IMR-90 (cell line): ENCODE measurements around the gene KCNK15. TPM values are rescaled to one million over a fixed set of nuclear protein-coding genes. Genes with fewer than 3 reads are reported as not detected.

ENCODE experiments used
- ATAC-seq: fragments of 200-7000 bp; cut with Tn5 transposase; 2 replicates; pipeline ENCODE4 v1.9.1; 2020; ENCODE audit warnings: low read depth, mild to moderate bottlenecking, moderate library complexity
- BruUV-seq: library from RNA; stranded (reverse); fragments of 400-500 nt; replicated peaks from 2 replicates; lab custom pipeline; 2021; lab: Mats Ljungman, UMichigan
- CTCF ChIA-PET: fragments of 300-600 bp; formaldehyde crosslinking; extraction: SDS; loops from one replicate; lab custom pipeline; 2021; ENCODE audit warnings: antibody characterized with exemption; lab: Yijun Ruan, JAX
- POLR2A ChIA-PET: fragments of 300-600 bp; sonication (Branson Sonifier 250); formaldehyde crosslinking; loops from one replicate; lab custom pipeline; 2022; ENCODE audit warnings: antibody characterized with exemption; ENCODE audit not compliant: unreplicated experiment; lab: Charles Lee
- DNase-seq: peaks from one replicate; pipeline ENCODE4 v3.0.0; 2013
- H2AFZ ChIP-seq: replicated peaks from 2 replicates; pipeline ENCODE3; 2013; ENCODE audit warnings: low read length, mild to moderate bottlenecking; ENCODE audit not compliant: poor library complexity
- H2AK5ac ChIP-seq: 2 replicates; pipeline ENCODE4 v1.6.1; 2013; ENCODE audit warnings: low read depth, low read length, inconsistent platforms
- H2AK9ac ChIP-seq: replicated peaks from 2 replicates; pipeline ENCODE3; 2013; ENCODE audit warnings: mild to moderate bottlenecking, low read depth, low read length, moderate library complexity; ENCODE audit not compliant: poor library complexity
- H2BK120ac ChIP-seq: 2 replicates; pipeline ENCODE4 v1.6.1; 2013; ENCODE audit warnings: low read depth, low read length, inconsistent platforms
- H2BK15ac ChIP-seq: 3 replicates; pipeline ENCODE4 v1.6.1; 2013; ENCODE audit warnings: low read depth, low read length, inconsistent platforms
- H2BK20ac ChIP-seq: 2 replicates; pipeline ENCODE4 v1.6.1; 2013; ENCODE audit warnings: low read depth, mild to moderate bottlenecking, inconsistent platforms, low read length, moderate library complexity
- H2BK5ac ChIP-seq: 2 replicates; pipeline ENCODE4 v1.6.1; 2013; ENCODE audit warnings: mild to moderate bottlenecking, low read depth, low read length, inconsistent platforms; ENCODE audit not compliant: poor library complexity, severe bottlenecking
- H3K14ac ChIP-seq: replicated peaks from 2 replicates; pipeline ENCODE4 v1.6.1; 2013; ENCODE audit warnings: low read depth, low read length, inconsistent platforms
- H3K18ac ChIP-seq: 2 replicates; pipeline ENCODE4 v1.6.1; 2013; ENCODE audit warnings: low read depth, low read length, control low read depth
- H3K23ac ChIP-seq: 2 replicates; pipeline ENCODE4 v1.6.1; 2013; ENCODE audit warnings: low read depth, low read length, inconsistent platforms
- H3K27ac ChIP-seq: 2 replicates; pipeline ENCODE4 v1.5.1; 2013; ENCODE audit warnings: mild to moderate bottlenecking, control low read depth, low read length; ENCODE audit not compliant: insufficient read depth
- H3K27me3 ChIP-seq: 2 replicates; pipeline ENCODE4 v1.6.1; 2013; ENCODE audit warnings: low read length; ENCODE audit not compliant: control insufficient read depth, insufficient read depth
- H3K36me3 ChIP-seq: 2 replicates; pipeline ENCODE4 v1.6.1; 2013; ENCODE audit warnings: low read length, mixed read lengths; ENCODE audit not compliant: control insufficient read depth, insufficient read depth
- H3K4ac ChIP-seq: 2 replicates; pipeline ENCODE4 v1.6.1; 2013; ENCODE audit warnings: low read depth, low read length, inconsistent platforms
- H3K4me1 ChIP-seq: 2 replicates; pipeline ENCODE4 v1.6.1; 2013; ENCODE audit warnings: low read length, mixed read lengths; ENCODE audit not compliant: control insufficient read depth, insufficient read depth
- H3K4me2 ChIP-seq: 2 replicates; pipeline ENCODE4 v1.6.1; 2013; ENCODE audit warnings: low read depth, mild to moderate bottlenecking, control low read depth, low read length, moderate library complexity
- H3K4me3 ChIP-seq: 2 replicates; pipeline ENCODE4 v1.5.1; 2013; ENCODE audit warnings: low read depth, mild to moderate bottlenecking, control low read depth, low read length, moderate library complexity; ENCODE audit not compliant: insufficient read depth
- H3K56ac ChIP-seq: 2 replicates; pipeline ENCODE4 v1.6.1; 2013; ENCODE audit warnings: low read length, inconsistent platforms; ENCODE audit not compliant: insufficient read depth; ENCODE audit errors: extremely low read depth
- H3K79me1 ChIP-seq, 2 experiments: 2 replicates each; pipeline ENCODE4 v1.6.1; 2013; ENCODE audit warnings: low read length in 2 of 2, inconsistent platforms in 1 of 2, low read depth in 1 of 2
- H3K9ac ChIP-seq: 2 replicates; pipeline ENCODE4 v1.6.1; 2013; ENCODE audit warnings: low read depth, low read length, control low read depth
- H3K9me1 ChIP-seq: 2 replicates; pipeline ENCODE4 v1.6.1; 2013; ENCODE audit warnings: low read length, inconsistent platforms; ENCODE audit not compliant: insufficient read depth
- H3K9me3 ChIP-seq: 2 replicates; pipeline ENCODE4 v1.6.1; 2013; ENCODE audit warnings: low read length; ENCODE audit not compliant: control insufficient read depth, insufficient read depth
- H4K20me1 ChIP-seq: 2 replicates; pipeline ENCODE4 v1.6.1; 2013; ENCODE audit warnings: low read length, inconsistent platforms; ENCODE audit not compliant: insufficient read depth
- H4K5ac ChIP-seq: 2 replicates; pipeline ENCODE4 v1.6.1; 2013; ENCODE audit warnings: mild to moderate bottlenecking, low read depth, low read length, control low read depth
- H4K8ac ChIP-seq, 2 experiments: 2 replicates each; pipeline ENCODE4 v1.6.1; 2013; ENCODE audit warnings: low read depth in 2 of 2, low read length in 2 of 2, control low read depth in 1 of 2, inconsistent platforms in 1 of 2
- H4K91ac ChIP-seq: 2 replicates; pipeline ENCODE4 v1.6.1; 2013; ENCODE audit warnings: low read depth, low read length, inconsistent platforms; ENCODE audit not compliant: insufficient read depth
- MAFK ChIP-seq: IDR thresholded peaks from 2 replicates; pipeline ENCODE4 v1.6.1; 2012; ENCODE audit warnings: low read depth, low read length, improper control_type of control experiment
- WGBS, 2 experiments: methylation state at CpG; one replicate each; pipeline versions ENCODE4 v1.1.5 to v1.1.7; 2013; ENCODE audit warnings: missing lambda C conversion rate in 2 of 2; ENCODE audit not compliant: insufficient read length in 1 of 2; ENCODE audit errors: extremely low coverage in 2 of 2; 5-methylcytosine and 5-hydroxymethylcytosine counted together
- dilution Hi-C: fragments of 300-500 bp; cut with HindIII; formaldehyde crosslinking; loops from one replicate; pipeline ENCODE4 v1.14.3; 2018; ENCODE audit warnings: low sequenced_read_pairs; ENCODE audit not compliant: unreplicated experiment
- in situ Hi-C: fragments of 300-500 bp; cut with MboI; formaldehyde crosslinking; loops from 3 replicates; pipeline ENCODE4 v1.14.3; 2019; ENCODE audit warnings: low sequenced_read_pairs, inconsistent platforms, mixed read lengths
- intact Hi-C: fragments of 100-400 bp; cut with micrococcal nuclease; formaldehyde crosslinking; loops from 2 replicates; pipeline ENCODE4 v1.10.0; 2022
- polyA plus RNA-seq, 3 experiments: library from polyadenylated mRNA; depleted of rRNA; stranded (reverse); fragments of >200 nt; gene quantifications; 2 replicates each; pipeline ENCODE4 v1.2.3, GENCODE V29; 2012; ENCODE audit warnings: low replicate concordance in 1 of 3
- total RNA-seq: library from RNA; depleted of rRNA; stranded (reverse); fragments of >200 nt; gene quantifications from 2 replicates; pipeline ENCODE4 v1.2.3, GENCODE V29; 2012

The KCNK15 gene
- total and polyA plus RNA-seq, 2 of the 4 experiments (the other 2 are of a cell fraction): not detected

DNA sequence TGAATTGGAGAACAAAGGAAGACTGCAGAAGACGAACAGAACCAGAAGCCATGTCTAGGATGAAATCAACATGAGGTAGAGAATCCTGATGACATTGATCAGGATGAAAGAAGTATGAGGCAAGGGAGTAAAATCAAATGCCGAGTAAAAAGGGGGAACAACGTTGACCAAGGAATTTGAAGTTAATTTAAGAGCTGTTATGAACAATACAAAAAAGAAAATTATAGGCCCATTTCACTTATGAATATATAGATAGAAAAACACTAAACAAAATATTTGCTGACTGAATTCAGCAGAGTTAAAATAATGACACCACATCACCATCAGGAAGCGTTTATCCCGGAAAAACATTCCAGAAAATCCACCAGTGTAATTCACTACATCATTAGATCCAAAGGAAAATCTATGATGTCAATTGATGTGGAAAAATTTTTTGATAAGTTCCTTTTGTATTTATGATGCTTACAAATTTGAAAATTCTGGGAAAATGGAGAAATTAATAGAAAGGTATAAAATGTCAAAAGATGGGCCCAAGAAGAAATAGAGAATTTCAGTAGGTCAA is 38.6 kb upstream of the KCNK15 start:
- Histone ChIP-seq H3K14ac (no peak overlapping the region), H3K4me1 (peaks cover 38% of the 10 kb centered on the region), H3K23ac (no peak overlapping the region), H4K91ac (no peak overlapping the region), H4K20me1 (no peaks in the 10 kb centered on the region; the same call in 1 of the 2 replicates), H2AK5ac (no peak overlapping the region), H3K18ac (no peak overlapping the region), H3K9me3 (no peaks in the 10 kb centered on the region), H3K27ac (no peak overlapping the region), H2BK120ac (no peak overlapping the region), H4K5ac (no peak overlapping the region), H2BK15ac (no peak overlapping the region), H3K4me3 (no peak overlapping the region), H3K4ac (no peak overlapping the region), H4K8ac (no peak overlapping the region), H3K9me1 (no peaks in the 10 kb centered on the region; the same call in 1 of the 2 replicates), H3K4me2 (no peak overlapping the region), H3K79me1 (no peaks in the 10 kb centered on the region), H3K27me3 (peaks cover 17% of the 10 kb centered on the region), H3K9ac (no peak overlapping the region), H2AFZ (no peak overlapping the region), H2BK5ac (no peak overlapping the region), H2AK9ac (no peak overlapping the region), H3K56ac (no peak overlapping the region), H2BK20ac (no peak overlapping the region), H3K36me3 (no peaks in the 10 kb centered on the region)
- ATAC-seq: no peak
- no peak for TF ChIP-seq MAFK
- ChIA-PET POLR2A (no interaction called here), CTCF (no interaction called here)
- DNase-seq: no peak
- 88% methylated on average over 1 of the region's 5 CpGs; no CpG with 5 or more reads in 1 of the 2 experiments for WGBS, 2 experiments
- in situ Hi-C loops (no loop called here), dilution Hi-C loops (no loop called here), intact Hi-C loops (no loop called here)
- no TSS peak for BruUV-seq
